HS-5 (cell line): ENCODE data around the gene DCT.

Experiments used
- DNase-seq: peaks from one replicate; pipeline ENCODE4 v3.0.0-alpha.2; 2012; ENCODE audit warnings: low read depth

The DCT gene

GRCh38 chr13:94454334-94454733 is 25.1 kb downstream of the DCT start:
- DNase-seq = no peak

- DNase-seq = no peak
Measured at GRCh38 chr13:94444826-94445225, 34.7 kb downstream of the DCT start.

DNA sequence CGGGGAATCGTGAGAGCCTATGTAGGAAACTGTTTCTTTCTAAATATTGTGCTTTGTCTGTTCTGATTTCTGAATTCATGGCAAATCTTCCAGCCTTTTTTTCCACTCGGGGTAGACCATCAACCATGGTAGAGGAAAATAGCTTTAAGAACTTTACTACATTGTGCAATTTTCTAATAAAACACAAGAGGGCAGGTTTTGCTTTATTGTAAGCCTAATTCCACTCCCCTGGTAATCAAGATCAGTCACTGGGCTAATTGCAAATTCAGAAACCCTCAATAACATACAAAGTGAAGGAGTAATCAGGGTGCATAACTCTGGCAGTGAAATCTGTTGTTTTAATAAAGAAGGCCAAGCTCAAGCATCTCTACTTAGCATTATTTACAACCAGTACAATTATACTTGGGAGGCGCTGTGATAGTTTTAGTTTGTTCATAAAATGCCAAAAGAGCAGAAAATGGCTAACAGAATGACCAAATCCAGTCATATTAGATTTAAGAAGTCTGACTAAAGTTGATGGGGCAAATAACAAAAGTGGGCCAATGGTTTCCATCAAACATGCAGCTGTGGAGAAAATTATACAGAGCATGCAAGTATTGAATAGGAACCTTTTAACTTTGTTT is 43.8 kb downstream of the DCT start:
- DNase-seq = no peak

DNA sequence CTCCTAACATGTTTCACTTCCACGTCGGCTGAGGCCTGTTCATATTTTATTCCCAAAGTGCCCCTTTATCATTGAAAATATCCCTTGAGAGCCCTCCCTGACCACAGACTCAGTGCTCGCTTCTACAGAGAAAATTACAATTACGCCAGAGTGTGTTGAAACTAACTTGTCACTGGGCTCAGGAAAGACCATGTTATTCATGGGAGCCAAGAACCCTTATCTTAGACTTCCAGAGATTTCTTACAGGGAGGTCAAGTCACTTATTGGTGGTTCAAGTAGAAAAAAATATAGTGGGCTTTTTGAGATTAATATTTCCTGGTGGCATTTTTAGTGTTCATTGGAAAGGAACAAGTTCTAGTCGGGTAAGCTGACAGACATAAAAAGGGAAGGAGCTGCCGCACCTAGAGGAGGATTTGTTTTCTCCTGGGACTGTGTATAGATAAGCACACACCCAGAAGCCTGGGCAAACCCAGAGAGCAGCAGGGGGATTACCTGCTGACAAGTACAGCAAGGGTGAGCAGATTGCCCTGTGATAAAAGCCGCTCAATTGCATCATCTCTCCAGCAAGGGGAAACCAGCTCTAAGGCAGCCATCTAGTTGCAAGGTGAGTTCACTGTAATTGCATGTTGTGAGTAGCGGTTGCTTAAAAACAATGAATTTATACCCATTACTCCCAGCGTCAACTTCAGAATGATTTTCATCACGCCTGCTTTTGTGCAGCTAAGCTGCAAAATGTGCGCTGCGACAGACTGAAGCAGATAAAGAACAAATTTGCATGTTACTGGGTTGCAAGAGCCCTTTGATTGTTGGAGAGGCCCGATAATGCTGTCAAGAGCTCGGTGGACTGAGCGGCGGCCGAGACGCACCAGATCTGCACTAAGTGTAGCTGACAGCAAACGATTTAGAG is 46.2 kb downstream of the DCT start:
- no peak for DNase-seq

DNA sequence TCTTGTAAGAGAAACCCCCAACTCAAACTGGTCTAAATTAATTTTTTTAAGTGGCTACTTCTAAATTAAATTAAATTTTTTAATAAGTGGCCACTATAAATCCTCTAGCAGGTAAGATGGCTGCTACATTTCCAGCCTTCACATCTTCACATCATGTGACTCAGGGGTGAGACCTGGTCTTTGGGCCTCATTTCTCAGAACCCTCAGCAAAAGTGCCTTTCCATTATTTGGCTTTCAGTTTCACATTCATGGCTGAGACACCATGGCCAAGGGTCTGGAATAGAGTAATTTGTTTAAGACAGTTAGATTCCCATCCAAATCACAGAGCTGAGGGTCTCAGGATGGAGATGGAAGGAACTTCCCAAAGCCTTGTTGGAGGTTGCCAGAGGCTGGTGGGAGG is 47.5 kb downstream of the DCT start:
- no peak for DNase-seq

- no peak for DNase-seq
Measured at GRCh38 chr13:94431574-94431973, 47.9 kb downstream of the DCT start.

DNA sequence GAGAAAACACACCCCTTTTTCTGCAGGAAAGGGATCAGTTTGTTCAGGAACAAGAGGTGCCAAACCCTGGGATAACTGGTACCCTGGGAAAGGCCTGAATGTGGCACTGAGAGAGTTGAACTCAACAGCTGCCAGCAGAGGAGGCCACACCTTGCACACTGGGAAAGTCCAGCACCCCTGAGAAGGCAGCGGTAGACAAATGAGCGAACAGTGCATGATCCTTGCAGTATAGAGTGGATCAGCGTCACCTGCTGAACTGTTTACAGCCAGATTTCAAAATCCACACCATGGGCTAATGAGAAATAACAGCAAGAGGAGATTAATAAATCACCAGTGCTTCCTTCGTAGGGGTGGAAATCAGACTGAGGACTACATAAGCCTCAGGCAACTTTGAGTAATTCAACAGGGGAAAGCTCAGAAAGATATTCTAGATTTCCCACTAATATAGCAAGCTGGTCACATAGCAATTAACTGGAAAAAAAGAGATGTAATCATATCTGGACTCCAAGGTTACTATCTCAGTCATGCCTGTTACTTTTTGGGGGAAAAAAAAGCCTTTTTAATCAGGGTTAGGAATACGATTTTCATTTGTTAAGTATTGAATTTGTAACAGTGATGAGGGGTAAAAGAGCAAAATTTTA is 52.0 kb downstream of the DCT start:
- no peak for DNase-seq

GRCh38 chr13:94419925-94420305 is 59.6 kb downstream of the DCT start:
- DNase-seq = no peak

GRCh38 chr13:94419304-94419924 is 60.1 kb downstream of the DCT start:
- DNase-seq = peak; percentile 54

GRCh38 chr13:94417294-94417693 is 62.2 kb downstream of the DCT start:
- no peak for DNase-seq

DNA sequence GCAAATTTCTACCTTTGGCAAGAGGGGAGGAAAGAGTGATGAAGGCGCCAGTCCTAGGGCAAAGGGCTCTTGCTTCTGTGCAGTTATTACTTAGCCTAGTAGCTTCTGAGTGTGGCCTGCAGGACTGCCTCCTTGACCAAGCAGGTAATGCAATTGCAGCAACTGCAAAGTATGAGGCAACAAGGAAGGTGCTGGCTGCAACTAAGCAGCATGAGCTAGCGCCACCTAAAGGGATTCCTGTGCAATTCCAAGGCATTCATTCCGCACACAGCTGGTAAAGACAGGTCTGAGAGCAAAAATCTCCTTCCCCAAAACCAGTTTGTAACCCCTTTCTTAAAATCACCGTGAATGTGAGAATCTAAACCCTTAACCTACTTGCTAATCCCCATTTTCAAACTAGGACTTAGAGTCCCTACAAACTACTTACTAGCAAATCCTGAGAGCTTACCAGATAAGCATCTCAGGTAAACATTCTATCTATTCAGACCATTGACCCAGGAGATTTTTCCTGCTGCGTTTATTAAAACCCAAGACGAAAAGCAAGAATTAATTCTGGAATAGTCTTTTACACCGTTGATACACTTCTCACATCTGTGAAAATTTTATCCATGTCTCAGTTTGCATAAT is 62.9 kb downstream of the DCT start:
- DNase-seq = no peak

- no peak for DNase-seq
Measured at GRCh38 chr13:94415500-94416237, 63.8 kb downstream of the DCT start.

DNA sequence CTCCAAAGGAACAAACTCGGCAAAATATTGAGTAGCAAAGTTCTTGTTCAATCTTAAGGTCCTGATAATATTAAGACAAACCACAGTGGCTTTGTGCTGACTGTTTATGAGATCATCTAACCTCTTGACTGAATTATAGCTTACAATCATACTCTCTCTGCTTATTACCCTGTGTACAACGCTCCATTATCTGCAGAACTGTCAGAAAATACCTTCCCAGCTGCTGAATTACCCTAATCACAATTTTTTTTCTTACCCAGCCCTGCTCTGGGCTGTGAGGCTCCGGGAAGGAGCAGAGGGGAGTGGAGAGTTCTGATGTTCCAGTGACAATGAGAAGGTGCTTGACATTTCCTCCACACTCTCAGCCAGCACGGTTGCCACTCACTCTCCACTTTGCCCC is 64.8 kb downstream of the DCT start:
- DNase-seq = no peak

DNA sequence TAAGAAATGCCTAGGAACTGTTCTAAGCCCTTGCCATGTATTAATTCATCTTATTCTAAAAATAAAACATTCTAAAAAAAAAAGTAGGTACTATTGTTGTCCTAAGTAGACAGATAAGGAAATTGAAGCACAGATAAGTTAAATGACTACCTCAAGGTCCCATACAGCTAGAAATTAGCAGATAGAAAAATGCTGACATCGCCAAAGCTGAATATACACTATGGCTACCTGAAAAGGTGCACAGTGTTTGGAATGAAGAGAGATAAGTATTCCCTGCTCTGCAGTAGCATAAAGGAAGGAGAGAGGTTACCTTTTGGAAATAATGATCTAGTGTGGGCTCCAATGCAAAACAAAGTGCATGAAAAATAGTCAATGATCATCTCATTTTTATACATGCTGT is 65.3 kb downstream of the DCT start:
- DNase-seq = no peak

GRCh38 chr13:94413598-94413944 is 65.9 kb downstream of the DCT start:
- no peak for DNase-seq

- no peak for DNase-seq
Measured at GRCh38 chr13:94412870-94413597, 66.4 kb downstream of the DCT start.

DNA sequence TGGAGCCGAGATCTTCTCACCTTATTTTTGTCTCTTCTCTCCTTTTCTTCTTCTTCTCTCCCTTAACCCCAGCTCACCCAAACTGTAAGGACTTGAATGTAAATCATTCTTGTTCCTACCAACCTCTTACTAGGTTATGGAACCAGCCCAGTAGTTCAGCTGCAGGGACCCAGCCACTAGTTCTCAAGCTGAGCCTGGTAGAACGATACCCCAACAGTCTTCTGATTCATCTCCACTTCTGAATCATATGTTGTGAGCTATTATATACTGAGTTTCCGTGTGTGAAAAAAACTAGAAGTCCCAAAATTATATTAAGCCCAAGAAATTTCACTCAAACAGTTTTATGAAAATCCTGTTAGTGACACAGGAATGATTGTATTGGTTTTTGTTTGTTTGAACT is 67.7 kb downstream of the DCT start:
- no peak for DNase-seq

DNA sequence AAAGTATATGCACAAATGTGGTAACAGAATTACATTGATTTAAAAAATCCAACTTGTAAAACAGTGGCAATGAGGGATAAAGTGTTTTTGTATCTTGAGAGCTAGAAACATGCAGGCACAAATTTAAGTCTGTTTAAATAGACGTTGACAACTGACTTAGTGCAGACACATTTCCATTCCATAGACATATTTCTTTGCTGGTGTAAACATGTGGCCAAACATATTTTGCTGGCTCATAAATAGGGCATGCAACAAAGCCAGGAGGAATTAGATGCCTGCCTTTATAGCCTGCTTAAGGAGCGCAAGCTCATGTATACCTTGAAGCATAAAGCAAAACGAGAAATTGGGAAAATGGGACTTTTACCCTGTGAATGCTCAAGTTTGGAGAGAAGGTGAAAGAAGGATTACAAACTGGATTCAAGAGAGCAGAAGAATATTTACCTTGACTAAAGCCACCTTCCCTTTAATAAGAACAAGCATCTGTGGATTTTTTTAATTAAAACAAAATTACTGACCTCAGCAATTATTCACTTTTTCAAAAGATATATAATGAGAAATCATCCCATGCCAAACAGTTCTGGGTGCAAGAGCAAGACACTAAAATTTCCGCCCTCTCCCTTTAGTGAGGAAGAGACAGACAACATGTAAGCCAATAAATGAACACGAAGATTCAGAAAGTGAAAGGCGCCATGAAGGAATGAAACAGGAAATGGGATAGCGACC is 71.0 kb downstream of the DCT start:
- DNase-seq = no peak

DNA sequence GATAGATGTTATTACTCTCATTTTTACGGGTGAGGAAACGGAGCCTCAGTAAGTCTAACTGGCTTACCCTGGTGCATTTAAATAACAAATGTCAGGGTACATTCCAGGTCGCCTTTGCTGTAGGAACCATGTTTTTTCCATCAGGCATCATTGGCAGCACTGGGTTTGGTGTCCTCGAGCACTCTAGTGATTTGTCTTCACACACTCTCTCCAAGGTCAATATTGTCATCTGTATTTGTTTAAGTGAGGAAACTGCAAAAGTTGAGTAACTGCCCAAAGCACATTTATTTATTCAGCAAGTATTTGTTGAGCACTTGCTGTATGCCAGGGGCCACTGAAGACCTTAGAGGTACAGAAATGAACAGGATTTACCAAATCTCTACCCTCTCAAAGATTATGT is 78.6 kb downstream of the DCT start:
- DNase-seq = no peak

- no peak for DNase-seq
Measured at GRCh38 chr13:94399812-94400211, 79.7 kb downstream of the DCT start.
